DLD1 (cell line): ENCODE results near the gene CCDC152.
"Not testable (repeated sequence)": the region's sequence is repeated elsewhere in the genome, so short reads cannot be mapped to it uniquely, and the experiment has no call there.

Experiments
- in situ Hi-C: cut with HindIII; loops from 2 replicates; pipeline ENCODE4 v1.10.0; 2017; ENCODE audit warnings: low sequenced_read_pairs

Gene CCDC152

DNA sequence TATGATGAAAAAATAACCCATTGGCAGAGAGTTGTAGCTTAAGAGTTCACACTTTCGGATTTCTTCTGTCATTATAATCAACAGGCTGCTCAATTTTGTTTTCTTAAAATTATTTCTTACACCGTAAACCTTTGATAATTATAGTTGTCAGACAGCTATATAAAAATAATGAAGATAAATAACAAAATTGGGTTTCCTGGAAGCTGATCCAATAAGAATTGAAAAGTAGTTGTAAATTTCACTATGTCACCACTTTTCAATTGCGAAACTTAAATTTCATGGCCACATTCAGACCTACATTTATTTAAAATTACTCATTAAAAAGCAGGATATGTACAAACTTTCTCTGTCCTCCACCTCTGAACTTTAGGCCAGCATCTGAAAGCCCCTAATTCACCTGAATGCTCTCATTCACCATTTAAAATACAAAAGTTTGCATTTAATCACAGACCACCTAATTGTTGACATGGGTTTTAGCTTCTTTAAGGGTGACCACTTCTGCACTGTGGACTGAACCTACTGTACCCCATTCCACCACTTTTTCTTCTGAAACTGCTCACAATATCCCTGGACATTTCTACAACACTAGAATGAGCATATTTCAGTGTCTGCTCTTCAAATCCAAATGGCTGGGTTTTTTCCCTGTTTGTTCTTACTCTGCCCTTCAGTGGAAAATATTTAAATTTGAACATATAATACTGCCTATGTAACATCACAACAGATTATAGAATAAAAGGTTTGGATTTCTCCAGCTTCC, 54.4 kb downstream of the CCDC152 start:
- in situ Hi-C loops: no loop called here

DNA sequence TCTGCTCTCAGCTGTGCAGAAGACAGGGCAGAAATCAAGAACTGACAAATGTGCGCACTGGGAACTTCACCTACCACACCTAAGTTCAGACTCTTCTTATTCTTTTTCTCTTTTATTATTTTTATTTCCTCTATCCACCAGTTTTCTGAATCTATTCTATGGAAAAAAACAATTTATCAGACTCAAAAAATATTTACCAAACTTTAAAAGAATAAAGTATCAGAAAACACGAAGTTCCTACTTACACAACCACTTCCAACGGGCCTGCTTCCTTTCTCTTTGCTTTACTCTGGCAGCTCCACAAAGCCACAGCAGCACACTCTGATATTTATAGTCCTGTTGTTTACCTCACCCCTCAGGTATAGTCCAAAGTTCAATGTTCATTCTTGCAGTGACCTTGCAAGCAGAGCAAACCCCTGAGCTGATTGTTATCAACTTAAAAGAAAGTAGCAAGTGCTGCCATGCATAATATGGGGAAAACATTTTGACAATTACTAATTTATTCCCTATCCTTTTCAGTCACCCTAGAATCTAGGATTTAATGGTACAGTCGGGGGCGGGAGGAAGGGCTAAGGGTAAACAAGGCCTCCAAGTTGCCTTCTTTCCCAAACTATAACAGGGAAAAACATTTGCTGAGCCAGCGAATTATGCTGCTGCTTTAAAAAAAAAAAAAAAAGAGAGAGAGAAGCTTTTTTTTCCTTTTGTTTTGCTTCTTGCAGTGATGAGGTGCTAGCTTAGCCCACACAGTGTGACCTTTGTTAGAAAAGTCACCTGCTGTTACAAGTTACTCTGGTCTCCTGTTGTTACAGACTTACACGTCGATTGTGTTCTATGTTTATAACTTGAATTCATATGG, 55.2 kb downstream of the CCDC152 start, which contains the start of gene SELENOP:
TSS of gene SELENOP (minus strand) at position 302 of the 856 bp plus-strand sequence. CDS start 3,539 bp downstream, outside the sequence.
- in situ Hi-C loops: no loop called here

DNA sequence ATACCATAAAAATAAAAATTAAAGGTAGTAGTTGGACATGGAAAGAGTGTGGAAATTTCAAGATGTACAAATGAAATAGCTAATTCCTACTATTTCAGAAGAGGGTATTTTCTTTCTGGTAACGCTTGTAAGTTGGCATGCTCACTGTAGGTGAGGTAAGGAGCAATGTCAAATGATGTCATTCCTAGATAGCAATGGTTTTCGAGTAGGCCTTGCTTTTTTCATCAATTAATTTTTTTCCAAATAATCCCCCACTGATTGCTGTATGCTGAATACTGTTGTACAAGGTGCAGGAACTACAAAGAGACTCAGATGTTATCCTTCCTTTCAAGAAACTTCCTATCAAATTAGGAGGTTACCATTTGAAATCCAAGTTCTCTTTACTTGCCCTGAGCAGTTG, 56.0 kb downstream of the CCDC152 start:
- in situ Hi-C loops: no loop called here

DNA sequence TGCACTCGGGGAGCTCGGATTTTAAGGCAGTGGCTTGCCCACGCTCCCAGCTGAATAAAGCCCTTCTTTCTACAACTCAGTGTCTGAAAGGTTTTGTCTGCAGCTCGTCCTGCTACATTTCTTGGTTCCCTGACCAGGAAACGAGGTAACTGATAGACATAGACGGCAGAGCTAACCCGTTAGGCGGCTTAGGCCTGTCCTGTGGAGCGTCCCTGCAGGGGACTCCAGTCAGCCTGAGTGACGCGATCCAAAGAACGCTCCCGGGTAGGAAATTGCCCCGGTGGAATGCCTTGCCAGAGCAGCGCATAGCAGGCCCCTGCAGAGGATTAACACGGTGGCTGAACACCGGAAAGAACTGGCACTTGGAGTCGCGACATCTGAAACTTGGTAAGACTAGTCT, 56.9 kb downstream of the CCDC152 start:
- in situ Hi-C loops: no loop called here

DNA sequence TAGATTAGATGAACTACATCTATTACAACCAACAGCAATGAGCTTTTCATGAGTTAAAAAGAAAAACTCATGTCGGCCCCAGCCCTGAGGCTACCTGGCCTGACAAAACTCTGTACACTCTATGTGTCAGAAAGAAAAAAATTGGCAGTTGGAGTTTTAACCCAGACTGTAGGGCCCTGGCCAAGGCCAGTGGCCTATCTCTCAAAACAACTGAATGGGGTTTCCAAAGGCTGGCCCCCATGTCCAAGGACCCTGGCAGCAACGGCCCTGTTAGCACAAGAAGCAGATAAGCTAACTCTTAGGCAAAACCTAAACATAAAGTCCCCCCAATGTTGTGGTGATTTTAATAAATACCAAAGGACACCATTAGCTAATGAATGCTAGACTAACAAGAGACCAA, 59.9 kb downstream of the CCDC152 start:
- in situ Hi-C loops: not testable (repeated sequence)

DNA sequence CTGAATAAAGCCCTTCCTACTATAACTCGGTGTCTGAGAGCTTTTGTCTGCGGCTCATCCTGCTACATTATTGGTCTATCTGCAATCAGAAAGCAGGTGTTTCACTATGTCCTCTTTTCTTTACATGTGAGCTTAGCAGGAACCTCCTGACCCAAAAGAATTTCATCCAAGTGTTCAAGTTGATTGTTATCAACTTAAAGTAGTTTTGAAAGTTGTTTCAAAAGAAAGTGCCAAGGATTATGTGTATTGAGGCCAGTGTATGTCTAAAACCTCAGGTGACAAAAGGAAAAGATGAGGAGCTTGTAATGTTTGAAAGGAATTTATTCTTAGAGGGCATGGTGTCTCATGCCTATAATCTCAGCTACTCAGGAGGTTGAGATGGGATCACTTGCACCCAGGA, 63.1 kb downstream of the CCDC152 start:
- in situ Hi-C loops: no loop called here

DNA sequence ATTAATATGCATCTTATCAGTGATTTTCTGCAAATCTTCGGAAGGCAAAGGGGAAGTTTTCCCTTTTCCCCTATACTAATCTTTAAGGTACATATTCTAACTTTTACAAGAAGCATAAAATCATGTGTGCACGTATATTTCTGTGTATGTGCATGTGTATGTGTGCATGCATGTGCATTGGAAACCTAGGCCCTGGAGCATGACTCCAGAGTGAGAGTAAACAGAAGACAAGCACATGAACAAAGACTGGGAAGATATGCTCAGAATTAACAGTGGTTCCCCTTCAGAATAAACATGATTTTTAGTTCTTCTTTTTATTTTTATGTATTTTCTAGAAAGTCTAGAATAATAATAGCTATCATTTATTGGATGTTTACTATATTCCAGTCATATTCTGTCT, 65.9 kb downstream of the CCDC152 start:
- in situ Hi-C loops: no loop called here

DNA sequence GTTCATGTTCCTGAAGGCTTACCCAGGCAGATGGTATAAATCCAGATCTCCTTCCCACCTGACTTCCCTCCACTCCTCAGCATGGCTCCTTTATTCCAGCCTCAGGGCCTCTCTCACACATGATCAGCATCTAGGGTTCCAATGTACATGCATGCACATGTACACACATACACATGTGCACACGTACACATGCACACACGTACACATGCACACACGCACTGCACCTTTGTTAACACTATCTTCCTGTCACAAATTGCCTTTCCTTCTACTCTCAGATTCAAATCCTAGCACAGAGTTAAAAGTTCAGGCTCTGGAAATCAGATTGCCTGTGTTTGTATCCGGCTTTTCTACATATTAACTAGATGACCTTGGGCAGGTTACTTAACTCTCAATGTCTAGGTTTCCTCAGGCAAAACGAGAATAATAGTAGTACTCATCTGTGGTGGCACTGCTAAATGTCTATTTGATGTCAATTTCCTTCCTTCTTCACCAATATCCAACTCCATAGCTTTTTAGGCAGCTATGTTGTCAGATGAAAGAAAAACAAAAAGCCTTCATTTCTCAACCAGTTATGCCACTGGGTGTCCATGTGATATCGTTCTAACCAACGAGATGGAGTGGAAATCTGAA, 67.8 kb downstream of the CCDC152 start:
- in situ Hi-C loops: no loop called here

DNA sequence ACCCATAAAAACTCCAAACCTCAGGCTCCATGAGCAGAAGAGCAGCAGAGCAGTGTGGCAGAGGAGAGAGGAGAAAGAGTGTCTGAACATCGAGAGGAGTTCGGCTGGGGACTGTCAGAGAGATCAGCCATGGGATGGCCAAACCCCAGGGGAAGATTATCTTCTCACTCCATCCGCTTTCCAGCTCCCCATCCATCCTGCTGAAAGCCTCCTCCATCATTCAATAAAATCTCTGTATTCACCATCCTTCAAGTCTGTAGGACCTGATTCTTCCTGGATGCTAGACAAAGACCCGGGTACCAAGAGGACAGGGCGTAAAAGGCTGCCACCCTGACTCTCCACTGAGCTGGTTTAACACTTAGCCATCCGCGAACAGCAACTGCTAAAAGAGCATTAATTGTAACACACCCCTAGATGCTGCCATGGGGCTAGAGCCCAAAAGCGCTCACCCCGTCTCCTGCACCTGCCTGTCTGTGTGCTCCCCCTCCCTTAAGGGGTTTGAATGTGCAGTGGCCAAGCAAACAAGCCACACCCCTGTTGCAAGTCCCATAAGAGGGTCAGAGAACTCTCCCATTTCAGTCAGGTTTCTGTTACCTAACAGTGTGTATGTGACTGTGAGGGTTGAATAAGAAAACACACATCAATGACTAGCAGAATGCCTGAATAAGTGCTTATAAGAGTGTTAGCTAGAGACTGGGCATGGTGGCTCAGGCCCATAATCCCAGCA, 69.0 kb downstream of the CCDC152 start:
- in situ Hi-C loops: no loop called here

DNA sequence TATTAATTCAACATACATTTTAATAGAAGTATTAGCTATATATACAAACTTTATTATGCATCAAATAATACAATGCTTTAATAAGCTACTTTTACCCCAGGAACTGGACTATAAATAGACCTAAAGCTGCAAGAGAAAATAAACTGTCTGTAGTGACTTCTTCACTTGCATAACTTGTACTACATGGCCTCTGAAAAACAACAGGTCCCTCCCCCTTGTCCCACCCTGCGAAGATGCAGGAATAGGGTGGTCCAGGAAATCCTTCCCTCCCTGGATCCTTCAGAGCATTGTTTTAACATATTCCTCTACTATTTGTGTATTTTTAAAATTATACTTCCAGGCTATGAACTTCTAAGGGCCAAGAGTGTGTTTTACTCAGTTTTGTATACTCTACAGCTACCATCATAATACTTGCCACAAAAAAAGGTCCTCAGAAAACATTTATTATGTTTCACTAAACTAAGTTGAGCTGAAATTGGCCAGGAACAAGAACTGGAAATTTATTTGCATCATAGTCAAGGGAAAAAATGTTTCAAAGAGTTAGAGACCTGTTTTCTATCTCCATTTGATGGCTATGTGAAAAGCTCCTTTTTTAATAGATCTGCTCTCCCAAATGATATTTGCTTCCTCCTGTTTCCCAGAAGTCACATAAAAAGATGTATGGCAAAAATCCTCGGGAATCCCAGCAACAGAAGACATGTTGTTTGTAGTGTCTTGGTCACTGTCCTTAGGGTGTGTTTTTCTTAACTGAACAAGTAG, 70.3 kb downstream of the CCDC152 start:
- in situ Hi-C loops: no loop called here

DNA sequence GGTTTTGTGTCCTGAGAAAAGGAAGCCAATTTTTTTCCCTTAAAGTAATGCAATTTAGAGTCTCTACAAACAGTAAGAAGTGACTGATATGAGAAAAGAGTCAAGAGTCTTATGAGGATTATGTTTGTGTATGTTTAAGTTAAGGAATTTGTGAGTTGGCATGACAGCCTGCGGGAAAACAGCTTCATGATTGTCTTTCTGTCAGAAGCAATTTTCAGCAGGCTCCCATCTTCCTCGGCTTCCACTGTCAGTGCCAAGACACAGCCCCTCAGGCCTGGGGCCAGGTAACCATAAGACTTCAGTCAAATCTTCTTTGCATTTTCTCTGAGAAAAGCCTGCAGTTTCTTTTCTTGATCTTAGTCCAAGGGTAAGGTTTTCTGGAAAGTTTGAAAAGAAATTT, 72.1 kb downstream of the CCDC152 start:
- in situ Hi-C loops: no loop called here

DNA sequence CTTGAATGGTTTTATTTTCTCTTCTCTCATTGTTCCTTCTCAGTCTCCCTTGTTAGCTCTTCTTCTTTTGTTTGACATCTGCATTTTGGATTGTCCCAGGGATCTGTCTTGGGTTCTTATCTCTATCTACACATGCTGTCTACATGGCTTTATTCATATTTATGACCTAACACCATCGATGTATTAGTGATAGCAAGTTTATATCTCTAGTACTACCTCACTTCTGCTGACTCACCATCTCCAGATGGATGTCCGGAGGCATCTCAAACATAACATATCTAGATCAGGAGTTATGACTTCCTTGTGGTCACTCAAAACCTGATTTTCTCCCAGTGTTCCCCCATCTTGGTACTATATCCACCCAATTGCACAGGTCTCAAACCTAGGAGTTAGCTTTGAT, 74.3 kb downstream of the CCDC152 start:
- in situ Hi-C loops: no loop called here

DNA sequence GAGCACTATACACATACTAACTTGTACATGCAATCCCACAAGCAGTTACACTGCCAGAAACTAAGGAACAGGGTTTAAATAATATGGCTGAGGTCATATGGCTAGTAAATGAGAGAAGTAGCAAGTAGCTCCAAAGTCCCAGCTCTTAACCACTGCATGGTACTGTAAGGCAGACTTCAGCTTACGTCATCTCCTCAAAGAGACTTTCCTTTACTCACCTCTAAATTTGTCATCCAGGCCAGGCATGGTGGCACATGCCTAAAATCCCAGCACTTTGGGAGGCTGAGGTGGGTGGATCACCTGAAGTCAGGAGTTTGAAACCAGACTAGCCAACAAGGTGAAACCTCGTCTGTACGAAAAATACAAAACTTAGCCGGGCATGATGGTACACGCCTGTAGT, 75.4 kb downstream of the CCDC152 start:
- in situ Hi-C loops: no loop called here

DNA sequence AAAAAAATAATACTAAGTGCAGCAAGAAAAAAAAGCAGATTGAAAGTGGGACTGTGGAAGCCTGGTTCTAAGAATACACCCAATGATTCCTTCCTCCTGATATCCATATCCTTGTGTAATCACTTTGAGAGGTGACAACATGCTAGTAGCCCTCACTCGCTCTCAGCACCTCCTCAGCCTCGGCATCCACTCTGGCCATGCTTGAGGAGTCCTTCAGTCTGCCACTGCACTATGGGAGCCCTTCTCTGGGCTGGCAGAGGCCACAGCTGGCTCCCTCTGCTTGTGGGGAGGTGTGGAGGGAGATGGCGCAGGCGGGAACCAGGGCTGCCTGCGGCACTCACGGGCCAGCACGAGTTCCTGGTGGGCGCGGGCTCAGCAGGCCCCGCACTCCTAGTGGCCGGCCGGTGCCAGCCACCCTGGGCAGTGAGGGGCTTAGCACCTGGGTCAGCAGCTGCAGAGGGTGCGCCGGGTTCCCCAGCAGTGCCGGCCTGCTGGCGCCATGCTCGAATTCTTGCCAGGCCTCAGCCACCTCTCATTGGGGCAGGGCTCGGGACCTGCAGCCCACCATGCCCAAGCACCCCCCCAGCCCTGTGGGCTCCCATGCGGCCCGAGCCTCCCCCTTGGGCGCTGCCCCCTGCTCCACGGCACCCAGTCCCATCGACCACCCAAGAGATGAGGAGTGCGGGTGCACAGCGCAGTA, 79.6 kb downstream of the CCDC152 start:
- in situ Hi-C loops: no loop called here

DNA sequence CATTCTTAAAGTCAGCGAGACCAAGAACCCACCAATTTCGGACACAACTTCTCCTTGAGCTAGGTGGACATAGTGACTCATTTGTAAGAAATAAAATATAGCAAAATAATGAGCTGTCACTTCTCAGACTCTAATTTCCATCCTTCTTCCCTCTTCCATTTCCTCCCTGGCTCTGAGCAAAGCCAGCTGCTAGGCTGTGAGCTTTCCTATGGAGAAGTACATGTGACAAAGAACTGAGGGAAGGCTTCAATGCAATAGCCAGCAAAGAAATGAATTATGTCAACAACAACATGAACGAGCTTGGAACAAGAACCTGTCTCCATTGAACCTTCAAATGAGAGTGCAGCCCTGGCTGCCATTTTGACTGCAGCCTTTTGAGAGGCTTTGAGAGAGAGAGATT, 81.0 kb downstream of the CCDC152 start:
- in situ Hi-C loops: no loop called here

DNA sequence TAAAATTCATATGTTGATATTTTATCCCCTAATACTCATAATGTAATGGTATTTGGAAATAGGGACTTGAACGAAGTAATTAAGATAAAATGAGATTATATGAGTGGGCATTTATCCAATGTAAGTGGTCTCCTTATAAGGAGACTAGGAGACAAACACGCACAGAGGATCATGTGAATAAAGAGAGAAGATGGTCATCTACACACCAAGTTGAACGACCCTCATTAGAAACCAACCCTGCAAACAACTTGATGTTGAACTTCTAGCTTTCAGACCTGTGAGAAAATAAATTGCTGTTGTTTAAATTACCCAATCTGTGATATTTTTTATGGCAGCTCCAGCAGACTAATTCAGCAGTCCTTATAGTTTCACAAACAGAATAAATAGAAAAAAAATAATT, 82.6 kb downstream of the CCDC152 start:
- in situ Hi-C loops: no loop called here

DNA sequence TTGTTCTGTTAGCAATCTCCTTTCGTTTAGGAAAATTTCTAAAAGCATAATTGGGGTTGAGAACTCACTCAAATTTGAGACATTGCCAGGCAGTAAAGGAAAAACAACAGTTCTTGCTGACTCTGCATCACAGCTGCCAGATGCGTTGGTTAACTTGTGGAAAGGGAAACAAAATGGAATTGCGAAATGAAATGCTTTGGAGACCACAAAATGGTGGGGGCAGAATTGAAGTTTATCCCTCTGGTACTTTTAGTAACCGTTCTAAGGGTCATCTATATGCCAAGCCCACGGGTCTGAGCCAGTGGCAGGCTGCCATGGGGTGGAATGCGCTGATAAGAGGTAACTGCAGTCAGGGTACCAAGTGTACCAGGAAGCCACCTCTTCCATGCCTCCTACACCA, 83.7 kb downstream of the CCDC152 start:
- in situ Hi-C loops: no loop called here

DNA sequence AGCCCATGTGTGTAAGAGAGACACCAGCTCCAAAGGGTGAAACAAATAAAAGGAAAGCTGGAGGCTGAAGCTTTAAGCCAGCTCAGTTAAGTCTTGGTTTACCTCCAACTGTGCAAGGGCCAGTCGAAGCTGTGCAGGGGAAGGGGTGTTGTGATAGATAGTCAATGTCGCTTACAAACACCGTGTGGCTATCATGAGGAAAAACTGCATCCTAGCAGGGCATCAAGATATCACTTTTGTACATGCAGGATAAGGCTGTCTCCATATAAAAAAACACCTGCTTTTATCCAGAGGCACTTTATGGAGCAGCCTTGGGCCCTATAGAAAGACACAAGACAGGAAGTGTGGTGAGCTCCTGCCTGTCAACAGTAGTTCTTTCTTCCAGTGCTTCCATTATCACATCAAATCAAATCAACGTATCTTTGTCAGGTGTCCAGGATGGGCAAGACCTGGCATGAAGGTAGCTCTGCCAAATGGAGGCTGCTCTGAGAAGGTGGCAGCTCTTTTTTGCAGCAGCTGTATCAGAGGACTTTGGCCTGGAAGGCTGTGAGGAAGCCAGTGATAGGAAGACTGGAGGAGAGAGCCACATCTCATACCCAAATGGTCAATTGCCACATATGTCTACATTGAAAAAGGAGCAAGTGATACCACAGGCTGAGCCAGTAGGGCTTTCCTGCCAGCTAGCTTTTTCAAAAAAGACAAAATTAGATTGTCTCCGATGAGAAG, 84.4 kb downstream of the CCDC152 start:
- in situ Hi-C loops: no loop called here
